IPS-NIHi11 (cell line): Measurements from ENCODE around the gene GID4.

Experiments used
- DNase-seq: peaks from one replicate; pipeline ENCODE4 v3.0.0; 2012; ENCODE audit warnings: mixed read lengths, low spot score

GID4 gene

GRCh38 chr17:18102640-18103039 lies 63.4 kb downstream of the GID4 start:
- DNase-seq: no peak

DNA sequence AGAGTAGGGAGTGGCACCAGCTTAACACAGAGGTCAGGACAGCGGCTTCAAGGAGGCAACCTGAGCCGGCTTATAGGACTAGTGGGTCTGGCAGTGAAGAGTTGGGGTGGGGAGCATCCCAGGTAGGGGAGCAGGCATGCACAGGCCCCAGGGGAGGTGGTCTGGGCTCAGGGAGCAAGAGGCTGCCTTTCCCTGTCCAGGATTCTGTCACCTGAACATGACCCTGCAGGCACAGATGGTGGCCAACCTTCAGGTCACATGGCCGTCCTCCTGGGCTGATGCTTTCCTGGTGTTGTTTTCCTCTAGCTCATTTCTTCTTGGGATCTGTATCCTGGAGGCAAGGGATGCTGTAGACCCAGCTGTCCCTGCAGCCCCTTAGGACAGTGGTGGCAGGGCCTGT lies 65.8 kb downstream of the GID4 start:
- no peak for DNase-seq

DNA sequence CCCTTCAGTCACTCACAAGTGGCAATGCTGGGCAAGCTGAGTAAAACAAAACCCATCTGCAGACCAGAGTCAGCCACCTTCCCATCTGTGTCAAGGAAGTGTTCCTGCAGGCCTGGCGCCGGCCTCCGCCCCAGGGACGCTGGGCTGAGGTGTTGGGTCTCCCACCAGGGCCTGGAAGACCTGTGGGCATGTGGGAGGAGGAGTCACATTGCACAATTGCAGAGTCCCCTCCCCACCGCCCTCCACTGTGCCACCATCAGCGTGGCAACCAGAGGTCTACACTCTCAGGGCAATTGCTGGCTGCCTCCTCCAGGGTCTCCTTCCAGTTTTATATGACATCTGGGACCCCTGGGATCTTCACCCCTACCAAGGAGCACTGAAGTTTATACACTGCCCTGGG lies 66.4 kb downstream of the GID4 start:
- no peak for DNase-seq

- no peak for DNase-seq
Observed at GRCh38 chr17:18106211-18106610, 67.0 kb downstream of the GID4 start.

DNA sequence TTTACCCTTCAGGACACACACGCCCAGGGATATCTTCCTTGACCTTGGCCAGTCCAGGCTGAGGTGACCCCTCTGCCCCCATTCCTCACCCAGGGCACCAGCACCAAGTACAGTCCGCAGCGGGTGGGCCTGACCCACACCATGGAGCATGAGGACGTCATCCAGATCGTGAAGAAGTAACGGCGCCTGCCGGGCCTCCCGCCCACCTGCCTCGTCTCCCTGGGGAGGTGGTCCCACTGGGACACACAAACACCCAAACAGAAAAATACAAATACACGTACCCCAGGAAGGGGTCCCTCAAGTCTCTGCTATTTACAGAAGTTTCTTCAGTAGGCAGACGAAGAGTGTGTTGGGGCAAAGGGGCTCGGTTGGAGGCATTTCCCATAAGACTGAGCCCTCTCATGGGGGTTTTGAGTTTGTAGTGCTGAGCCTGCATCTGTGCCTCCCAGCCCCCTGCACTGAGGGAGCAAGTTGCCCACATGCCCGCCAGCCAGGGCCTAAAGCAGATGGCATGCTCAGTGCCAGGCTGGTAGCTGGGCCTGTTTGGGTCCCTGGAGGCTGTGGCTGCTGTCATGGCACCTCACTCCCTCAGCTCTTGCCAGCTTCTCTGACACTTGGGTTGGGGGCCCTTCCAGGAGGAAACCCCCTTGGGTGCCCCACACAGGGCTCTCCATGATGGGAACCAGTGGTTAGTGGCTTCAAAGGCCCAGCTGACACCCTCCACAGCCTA lies 68.0 kb downstream of the GID4 start:
- no peak for DNase-seq

DNA sequence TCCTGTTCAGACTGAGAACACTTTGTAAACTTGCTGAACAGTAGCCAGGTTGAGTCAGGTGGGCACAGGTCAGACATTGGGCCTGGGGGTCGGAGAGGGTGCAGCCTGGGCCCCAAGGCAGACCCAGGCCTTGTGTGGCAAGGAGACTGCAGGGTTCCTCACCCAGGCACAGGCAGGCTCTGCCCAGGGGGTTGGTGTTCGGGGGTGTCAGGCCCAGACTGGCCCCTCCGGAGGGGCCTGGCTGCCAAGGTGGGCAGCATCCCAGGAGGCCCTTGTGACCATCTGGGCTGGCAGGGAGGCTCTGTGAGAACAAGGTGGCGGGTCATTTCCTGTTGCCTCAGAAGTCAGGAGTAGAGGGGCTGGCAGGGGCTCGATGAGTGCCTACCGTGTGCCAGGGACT lies 68.8 kb downstream of the GID4 start:
- DNase-seq: no peak

DNA sequence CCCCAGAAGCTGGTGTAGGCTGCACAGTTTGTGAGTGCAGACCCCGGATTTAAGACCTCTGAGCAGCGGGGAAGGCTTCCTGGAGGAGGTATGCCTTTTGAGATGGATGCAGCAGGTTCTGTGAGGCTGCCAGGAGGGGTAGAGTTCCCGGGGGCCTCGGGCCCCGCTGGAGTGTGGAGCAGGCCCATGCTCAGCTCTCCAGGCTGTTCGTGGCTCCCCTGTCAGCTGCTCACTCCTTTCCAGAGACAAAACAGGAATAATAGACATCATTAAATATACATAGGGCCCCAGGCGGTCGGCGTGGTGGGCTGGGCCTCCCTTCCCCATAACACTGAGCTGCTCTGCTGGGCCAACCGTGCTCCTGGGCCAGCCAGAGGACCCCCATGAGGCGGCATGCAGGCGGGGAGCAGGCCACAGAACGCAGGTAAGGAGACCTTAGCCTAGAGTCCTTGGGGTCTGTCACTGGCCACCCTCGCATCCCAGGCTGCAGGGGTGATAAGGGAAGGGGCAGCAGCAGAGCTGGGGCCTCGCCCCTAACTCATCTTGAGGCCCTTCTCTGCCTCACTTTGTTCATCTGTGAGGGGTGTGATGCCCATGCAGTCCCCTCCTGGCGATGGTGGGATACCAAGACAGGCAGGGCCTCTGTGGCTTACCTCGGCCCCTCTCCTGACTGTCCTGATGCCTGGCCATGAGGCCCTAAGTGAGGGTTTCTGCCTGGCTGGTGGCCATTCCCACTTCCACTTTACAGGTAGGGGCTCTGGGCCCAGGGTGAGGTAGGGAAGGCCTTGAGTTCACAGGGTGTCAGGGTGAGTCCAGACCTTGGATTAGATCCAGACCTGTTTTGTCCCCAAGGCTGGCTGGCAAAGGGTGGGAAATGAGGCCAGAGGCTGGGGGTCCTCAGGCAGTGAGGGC lies 69.4 kb downstream of the GID4 start, which contains the start of gene MYO15A:
MYO15A (plus strand) TSS at position 356 of the 912 bp plus-strand sequence. CDS start 10,045 bp downstream, outside the sequence.
- no peak for DNase-seq

- DNase-seq: no peak
Observed at GRCh38 chr17:18109935-18110485, 70.8 kb downstream of the GID4 start.

GRCh38 chr17:18110636-18111145 lies 71.5 kb downstream of the GID4 start:
- DNase-seq: no peak

- DNase-seq: no peak
Observed at GRCh38 chr17:18111330-18111971, 72.2 kb downstream of the GID4 start.

DNA sequence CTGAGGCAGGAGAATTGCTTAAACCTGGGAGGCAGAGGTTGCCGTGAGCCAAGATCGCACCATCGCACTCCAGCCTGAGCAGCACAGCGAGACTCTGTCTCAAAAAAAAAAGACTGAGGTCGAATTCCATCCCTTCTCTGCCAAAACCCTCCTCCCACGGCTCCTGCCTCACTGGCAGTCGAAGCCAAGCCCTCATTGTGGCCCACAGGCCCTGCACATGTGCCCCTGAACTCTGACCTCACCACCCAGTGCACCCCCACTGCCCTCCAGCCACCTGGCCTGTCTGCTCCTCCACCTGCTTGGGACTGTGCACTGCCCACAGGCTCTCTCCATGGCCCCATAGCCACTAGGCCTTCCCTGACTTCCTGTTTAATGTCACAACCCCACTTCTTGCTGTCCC lies 76.3 kb downstream of the GID4 start:
- DNase-seq: no peak

DNA sequence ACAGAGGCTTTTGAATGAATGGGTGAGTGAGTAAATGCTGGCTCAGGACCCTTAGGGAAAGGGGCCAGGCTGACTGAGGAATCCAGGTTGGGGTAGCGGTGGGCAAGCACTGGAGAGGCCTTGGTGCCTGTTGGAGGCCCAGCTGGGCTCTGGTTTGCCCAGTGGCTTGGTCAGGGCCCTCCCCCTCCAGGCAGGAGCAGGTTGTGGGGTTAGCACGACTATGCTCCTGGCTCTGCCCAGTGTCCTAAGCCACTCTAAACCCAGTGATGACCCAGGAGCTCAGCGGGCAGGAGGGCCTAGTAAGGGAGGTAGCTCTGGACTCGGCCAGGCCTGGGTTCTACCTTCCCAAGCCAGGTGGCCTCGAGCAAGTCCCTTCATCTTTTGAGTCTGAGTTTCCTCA lies 76.9 kb downstream of the GID4 start:
- DNase-seq: no peak

DNA sequence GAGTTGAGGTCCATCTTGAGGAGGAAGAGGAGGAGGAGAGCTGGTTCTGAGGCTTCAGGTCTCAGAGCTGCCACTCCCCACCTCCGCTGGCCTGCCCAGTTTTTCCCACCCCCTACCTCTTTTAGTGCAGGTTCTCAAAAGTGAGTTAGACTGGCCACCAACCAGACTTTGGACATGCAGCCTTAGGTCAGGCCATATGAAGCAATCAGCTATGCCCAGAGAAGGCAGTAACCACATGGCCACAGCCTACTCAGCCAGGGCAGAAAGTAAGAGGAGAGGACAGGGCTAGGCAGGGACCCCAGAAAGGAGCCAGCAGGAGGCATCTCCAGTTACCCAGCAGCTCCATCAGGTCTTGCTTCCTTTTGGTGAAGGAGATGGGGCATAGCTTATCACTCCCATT lies 78.3 kb downstream of the GID4 start:
- no peak for DNase-seq
